WERI-Rb-1 (cell line): ENCODE data around the gene EMC1.
"Not testable (repeated sequence)": the region's sequence is repeated elsewhere in the genome, so short reads cannot be mapped to it uniquely, and the experiment has no call there.

ENCODE experiments used
- DNase-seq: peaks from one replicate; pipeline ENCODE4 v3.0.0-alpha.2; 2020
- H3K27ac ChIP-seq: fragments of 250-450 bp; sonication (Bioruptor Pico); 2 replicates; pipeline ENCODE4 v1.5.1; 2020; ENCODE audit warnings: mild to moderate bottlenecking, moderate library complexity
- H3K27me3 ChIP-seq: fragments of 250-450 bp; sonication (Bioruptor Pico); 2 replicates; pipeline ENCODE4 v1.5.1; 2021; ENCODE audit warnings: mild to moderate bottlenecking, low read depth, moderate library complexity; ENCODE audit not compliant: insufficient read depth, severe bottlenecking
- H3K36me3 ChIP-seq: fragments of 250-450 bp; sonication (Bioruptor Pico); 2 replicates; pipeline ENCODE4 v1.5.1; 2020; ENCODE audit warnings: mild to moderate bottlenecking, moderate library complexity
- H3K4me3 ChIP-seq: 2 replicates; pipeline ENCODE4 v1.5.1; 2011; ENCODE audit warnings: low read depth, mild to moderate bottlenecking, control low read depth, low read length
- H3K9me3 ChIP-seq: fragments of 250-450 bp; sonication (Bioruptor Pico); 2 replicates; pipeline ENCODE4 v1.5.1; 2021; ENCODE audit warnings: mild to moderate bottlenecking, moderate library complexity; ENCODE audit not compliant: severe bottlenecking
- TF ChIP-seq, protein P1 (sequence below): IDR thresholded peaks from 2 replicates; pipeline ENCODE4 v1.5.1; 2011; ENCODE audit warnings: low read depth, mild to moderate bottlenecking, control low read depth, inconsistent platforms, low read length

The EMC1 gene

DNA sequence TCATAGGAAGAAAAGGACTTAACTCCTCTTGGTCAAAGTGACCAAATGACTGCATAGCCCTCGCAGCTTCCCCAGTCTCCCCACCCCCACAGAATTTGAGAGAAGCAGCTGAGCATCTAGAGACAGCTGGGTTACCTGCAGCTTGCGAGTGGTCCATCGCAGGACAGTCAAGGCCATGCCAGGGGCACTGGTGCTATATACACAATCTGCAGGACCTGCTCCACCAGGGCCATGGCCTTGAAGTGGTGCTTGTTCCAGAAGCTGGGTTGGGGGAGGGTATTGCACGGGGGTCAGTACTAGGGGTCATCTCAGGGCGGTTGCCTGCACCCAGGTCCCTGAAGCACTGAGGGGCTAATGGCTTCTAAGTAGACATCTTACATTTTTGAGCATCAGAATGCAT is 10.7 kb upstream of the EMC1 start:
- Histone ChIP-seq H3K4me3 (no peak overlapping the region), H3K27ac (no peak overlapping the region), H3K9me3 (no peaks in the 10 kb centered on the region), H3K27me3 (no peaks in the 10 kb centered on the region), H3K36me3 (peaks cover 38% of the 10 kb centered on the region)
- TF ChIP-seq, protein P1, sequence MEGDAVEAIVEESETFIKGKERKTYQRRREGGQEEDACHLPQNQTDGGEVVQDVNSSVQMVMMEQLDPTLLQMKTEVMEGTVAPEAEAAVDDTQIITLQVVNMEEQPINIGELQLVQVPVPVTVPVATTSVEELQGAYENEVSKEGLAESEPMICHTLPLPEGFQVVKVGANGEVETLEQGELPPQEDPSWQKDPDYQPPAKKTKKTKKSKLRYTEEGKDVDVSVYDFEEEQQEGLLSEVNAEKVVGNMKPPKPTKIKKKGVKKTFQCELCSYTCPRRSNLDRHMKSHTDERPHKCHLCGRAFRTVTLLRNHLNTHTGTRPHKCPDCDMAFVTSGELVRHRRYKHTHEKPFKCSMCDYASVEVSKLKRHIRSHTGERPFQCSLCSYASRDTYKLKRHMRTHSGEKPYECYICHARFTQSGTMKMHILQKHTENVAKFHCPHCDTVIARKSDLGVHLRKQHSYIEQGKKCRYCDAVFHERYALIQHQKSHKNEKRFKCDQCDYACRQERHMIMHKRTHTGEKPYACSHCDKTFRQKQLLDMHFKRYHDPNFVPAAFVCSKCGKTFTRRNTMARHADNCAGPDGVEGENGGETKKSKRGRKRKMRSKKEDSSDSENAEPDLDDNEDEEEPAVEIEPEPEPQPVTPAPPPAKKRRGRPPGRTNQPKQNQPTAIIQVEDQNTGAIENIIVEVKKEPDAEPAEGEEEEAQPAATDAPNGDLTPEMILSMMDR = no peak
- no peak for DNase-seq

DNA sequence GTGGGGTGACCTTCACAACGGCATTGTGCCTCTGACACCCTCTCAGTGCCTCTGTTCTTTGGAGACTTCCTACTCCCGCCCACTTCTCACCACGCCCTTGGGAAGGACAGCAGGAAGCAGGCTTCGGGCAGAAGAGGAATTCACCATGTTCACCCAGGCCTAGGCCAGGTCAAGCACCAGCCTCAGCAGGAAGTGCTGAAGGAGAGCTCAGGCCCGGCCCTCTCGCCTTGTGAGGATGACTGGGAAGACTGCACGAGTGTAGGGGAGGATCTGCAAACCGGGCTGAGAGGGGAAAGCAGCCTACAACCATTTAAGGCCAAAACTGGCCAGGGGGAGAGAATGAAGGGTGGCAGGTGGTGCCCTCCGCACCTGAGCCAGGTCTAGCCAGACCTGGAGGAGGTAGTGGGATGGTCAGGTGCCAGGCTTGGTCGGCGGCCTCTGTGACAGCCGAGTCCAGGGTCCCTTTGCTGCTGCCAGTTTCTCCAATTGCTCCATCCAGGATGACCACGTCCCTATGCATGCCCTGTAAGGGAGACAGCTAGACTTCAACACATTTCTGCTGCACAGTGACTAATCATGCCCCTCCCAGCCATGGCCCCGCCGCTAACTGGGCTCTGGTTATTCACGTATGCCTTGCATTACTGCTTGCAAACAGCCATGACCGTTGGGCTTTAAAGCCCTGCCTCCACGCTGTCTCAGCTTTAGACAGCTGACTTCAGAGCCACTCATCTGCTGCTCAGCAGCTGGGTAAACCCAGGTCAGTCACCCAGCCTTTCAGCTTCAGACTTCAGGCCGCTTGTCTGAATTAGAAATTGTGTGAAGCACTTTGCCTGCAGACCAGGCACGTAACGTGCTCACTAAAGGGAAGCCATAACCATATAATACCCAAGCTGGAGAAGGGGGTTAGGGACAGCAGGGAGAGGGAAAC is 9.2 kb upstream of the EMC1 start:
- H3K27ac ChIP-seq = peak overlapping the region; percentile 32
- TF ChIP-seq, protein P1 = no peak
- peak; percentile 56 for DNase-seq
- no peaks in the 10 kb centered on the region for H3K9me3 ChIP-seq
- H3K4me3 ChIP-seq = no peak overlapping the region
- peaks cover 53% of the 10 kb centered on the region for H3K36me3 ChIP-seq
- no peaks in the 10 kb centered on the region for H3K27me3 ChIP-seq

DNA sequence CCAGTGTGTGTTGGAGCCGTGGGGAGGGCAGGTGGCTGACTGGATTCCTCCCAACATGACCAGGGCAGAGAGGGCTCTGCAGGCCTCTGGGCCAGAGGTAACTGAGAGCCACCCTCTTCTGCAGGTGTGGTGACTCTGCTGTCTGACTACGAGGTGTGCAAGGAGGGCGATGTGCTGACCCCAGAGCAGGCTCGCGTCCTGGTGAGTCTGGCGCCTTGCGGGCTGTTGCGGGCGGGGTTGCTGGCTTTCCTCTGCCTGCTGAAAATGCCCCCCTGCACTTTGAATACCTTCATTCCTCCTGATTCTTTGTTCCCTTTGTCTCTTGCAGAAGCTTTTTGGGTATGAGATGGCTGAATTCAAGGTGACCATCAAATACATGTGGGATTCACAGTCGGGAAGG is 7.0 kb upstream of the EMC1 start:
- peaks cover 70% of the 10 kb centered on the region for H3K36me3 ChIP-seq
- no peaks in the 10 kb centered on the region for H3K9me3 ChIP-seq
- no peak overlapping the region for H3K4me3 ChIP-seq
- H3K27ac ChIP-seq = no peak overlapping the region
- TF ChIP-seq, protein P1 = no peak
- no peaks in the 10 kb centered on the region for H3K27me3 ChIP-seq
- no peak for DNase-seq

DNA sequence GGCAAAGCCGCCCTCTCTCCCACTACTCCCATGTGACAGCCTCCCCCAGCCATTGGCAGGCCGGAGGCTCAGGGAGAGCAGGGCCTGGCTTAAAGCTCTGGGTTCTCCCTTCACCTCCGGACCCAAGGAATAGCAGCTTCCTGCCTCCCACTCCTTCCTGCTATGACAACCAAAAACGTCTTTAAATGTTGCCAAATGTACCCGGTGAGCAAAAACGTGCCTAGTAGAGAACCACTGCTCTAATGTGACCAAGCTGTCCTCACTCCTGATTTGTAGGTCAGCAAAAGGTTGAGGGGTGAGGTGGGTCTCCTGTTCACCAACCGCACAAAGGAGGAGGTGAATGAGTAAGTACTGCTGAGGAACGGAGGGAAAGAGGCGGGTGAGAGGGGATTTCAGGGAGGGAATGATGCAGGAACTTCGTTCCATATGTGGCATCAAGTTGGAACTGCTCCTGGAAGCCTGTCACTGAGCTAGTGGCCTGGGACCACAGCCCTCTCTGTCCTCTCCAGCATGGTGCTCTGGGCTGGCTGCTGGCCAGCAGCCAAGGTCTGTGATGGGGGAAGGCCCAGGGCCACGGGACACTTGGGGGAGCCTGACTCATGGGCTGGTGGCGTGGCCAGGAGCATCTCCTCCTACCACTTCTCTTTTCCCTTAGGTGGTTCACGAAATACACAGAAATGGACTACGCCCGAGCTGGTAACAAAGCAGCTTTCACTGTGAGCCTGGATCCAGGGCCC is 6.0 kb upstream of the EMC1 start:
- Histone ChIP-seq H3K36me3 (peaks cover 74% of the 10 kb centered on the region), H3K27me3 (no peaks in the 10 kb centered on the region), H3K27ac (no peak overlapping the region), H3K9me3 (no peaks in the 10 kb centered on the region), H3K4me3 (no peak overlapping the region)
- TF ChIP-seq, protein P1 = no peak
- no peak for DNase-seq

DNA sequence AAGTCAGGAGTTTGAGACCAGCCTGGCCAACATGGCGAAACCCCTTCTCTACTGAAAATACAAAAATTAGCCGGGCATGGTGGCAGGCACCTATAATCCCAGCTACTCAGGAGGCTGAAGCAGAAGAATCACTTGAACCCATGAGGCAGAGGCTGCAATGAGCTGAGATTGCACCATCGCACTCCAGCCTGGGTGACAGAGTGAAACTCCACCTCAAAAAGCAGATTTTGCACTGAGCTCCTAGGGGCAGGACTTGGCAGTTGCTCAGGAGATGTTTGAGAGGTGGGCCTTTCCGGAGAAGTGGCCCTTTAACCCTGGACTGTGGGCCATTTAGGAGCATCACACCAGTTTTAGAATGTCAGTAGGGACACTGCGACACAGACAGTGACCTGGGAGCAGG is 5.0 kb upstream of the EMC1 start:
- not testable (repeated sequence) for H3K4me3 ChIP-seq, H3K27ac ChIP-seq, H3K27me3 ChIP-seq, H3K9me3 ChIP-seq, DNase-seq
- H3K36me3 ChIP-seq = peaks cover 75% of the 10 kb centered on the region

DNA sequence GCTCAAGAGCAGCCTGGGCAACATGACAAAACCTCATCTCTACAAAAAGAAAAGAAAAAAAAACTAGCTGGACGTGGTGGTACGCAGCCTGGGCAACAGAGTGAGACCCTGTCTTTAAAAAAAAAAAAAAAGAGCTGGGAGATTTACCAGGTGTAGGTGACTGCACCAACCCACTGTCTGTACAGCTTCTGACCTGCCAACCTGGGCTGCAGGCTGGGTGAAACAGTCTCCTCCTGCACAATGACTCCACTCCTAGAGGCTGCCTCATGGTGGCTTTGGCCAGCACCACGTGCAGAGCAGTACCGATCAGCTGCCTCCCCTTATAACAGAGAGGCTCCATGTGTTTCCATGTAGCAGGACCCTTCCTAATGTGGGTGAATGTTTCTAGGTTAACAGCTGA is 4.0 kb upstream of the EMC1 start:
- no peak overlapping the region for H3K4me3 ChIP-seq
- DNase-seq = no peak
- no peak overlapping the region for H3K27ac ChIP-seq
- no peaks in the 10 kb centered on the region for H3K27me3 ChIP-seq
- TF ChIP-seq, protein P1 = no peak
- H3K9me3 ChIP-seq = no peaks in the 10 kb centered on the region
- peaks cover 71% of the 10 kb centered on the region for H3K36me3 ChIP-seq
